ENCODE data around the gene ZNF507. TPM values are rescaled to one million over a fixed set of nuclear protein-coding genes. Genes with fewer than 3 reads are reported as not detected.
"Not testable (repeated sequence)": the region's sequence is repeated elsewhere in the genome, so short reads cannot be mapped to it uniquely, and the experiment has no call there.

ZNF507 gene
- total RNA-seq, 4 donors from 2014 or later, result 20.3 to 30.0 (median 22.5) TPM

DNA sequence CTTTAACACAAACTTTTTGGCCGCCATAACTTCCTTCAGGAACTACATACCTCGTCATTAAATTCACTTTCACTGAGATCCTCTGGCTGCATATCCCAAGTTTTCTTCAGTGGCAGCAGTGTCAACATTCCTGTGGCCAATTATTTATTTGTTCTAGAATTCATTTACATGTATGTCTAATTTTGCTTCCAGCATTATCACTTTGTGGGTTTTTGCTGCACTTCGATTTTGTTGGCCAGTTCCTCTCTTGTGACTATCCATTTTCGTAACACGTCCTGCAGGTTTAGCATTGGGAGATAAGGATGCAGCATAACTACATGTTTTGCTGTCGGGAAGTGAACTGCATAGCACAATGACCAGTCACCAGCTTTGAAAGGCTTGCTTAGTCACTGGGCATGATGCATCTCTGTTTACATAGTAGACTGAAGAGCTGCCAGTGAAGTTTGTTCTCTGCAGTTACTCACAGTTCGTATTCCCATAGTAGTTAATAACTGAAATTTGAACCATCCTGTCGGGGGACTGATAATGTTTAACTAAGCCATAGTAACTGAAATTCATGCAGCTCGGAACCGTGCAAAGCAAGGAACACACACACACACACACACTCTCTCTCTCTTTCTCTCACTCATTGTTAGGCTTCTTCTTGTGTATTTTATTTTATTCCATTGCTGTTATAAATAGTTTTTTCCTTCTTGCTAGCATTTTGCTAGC lies 28.3 kb downstream of the ZNF507 start:
- intact Hi-C loops (cut with DNase I; ENCODE audit: low total_unique reads) (no loop called here), in situ Hi-C loops (cut with MboI; ENCODE audit: low pct_ligation_motif_present in 1 of 4, low pct_unique_long_range_greater_than_20kb in 1 of 4, low sequenced_read_pairs in 3 of 4) (no loop called here)
- Histone ChIP-seq H3K4me3 (no peak overlapping the region), H3K27ac (peak overlapping the region; percentile 68 to 73 (median 69)), H3K36me3 (peaks cover 0 to 9% (median 3%) of the 10 kb centered on the region in 4 donors), H3K4me1 (peaks cover 0 to 22% (median 17%) of the 10 kb centered on the region in 4 donors), H3K9me3 (no peaks in the 10 kb centered on the region), H3K27me3 (no peaks in the 10 kb centered on the region)
- TF ChIP-seq EP300 (IDR thresholded peaks at IDR 0.05; ENCODE audit: low read depth) (peak; percentile 63), POLR2AphosphoS5 (IDR thresholded peaks at IDR 0.05) (peak; percentile 73 to 86 (median 85)), POLR2A (IDR thresholded peaks at IDR 0.05) (no peak)
- 28 to 41% methylated on average over 8 to 10 of the region's 10 CpGs for WGBS, 2 donors (ENCODE audit: low coverage in 1 of 2)
- DNase-seq, result peak; percentile 42

DNA sequence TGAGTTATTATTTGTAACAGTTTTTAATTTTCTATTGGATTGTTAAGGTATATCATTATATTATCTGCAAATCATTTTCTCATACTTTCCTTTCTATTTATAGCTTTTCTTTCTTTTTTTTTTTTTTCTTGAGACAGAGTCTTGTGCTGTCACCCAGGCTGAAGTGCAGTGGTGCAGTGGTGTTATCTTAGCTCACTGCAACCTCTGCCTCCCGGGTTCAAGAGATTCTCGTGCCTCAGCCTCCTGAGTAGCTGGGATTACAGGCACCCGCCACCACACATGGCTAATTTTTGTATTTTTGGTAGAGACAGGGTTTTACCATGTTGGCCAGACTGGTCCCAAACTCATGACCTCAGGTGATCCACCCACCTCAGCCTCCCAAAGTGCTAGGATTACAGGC lies 29.0 kb downstream of the ZNF507 start:
- in situ Hi-C loops (cut with MboI; ENCODE audit: low pct_ligation_motif_present in 1 of 4, low pct_unique_long_range_greater_than_20kb in 1 of 4, low sequenced_read_pairs in 3 of 4); H3K4me3 ChIP-seq; intact Hi-C loops (cut with DNase I; ENCODE audit: low total_unique reads); H3K36me3 ChIP-seq; DNase-seq; H3K9me3 ChIP-seq; H3K27me3 ChIP-seq: not testable (repeated sequence)
- peak overlapping the region; percentile 68 to 73 (median 69) for H3K27ac ChIP-seq
- peaks cover 0 to 22% (median 17%) of the 10 kb centered on the region in 4 donors for H3K4me1 ChIP-seq
- 76% methylated on average over 3 of the region's 3 CpGs; no CpG with 5 or more reads in 1 of the 2 donors for WGBS, 2 donors (ENCODE audit: low coverage in 1 of 2)

DNA sequence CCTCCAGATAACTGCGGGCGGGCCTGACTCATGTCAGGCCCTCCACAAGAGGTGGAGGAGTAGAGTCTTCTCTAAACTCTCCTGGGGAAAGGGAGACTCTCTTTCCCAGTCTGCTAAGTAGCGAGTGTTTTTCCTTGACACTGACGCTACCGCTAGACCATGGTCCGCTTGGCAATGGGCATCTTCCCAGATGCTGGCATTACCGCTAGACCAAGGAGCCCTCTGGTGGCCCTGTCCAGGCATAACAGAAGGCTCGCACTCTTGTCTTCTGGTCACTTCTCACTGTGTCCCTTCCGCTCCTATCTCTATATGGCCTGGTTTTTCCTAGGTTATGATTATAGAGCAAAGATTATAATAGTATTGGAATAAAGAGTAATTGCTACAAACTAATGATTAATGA lies 31.7 kb downstream of the ZNF507 start:
- WGBS, 2 donors (ENCODE audit: low coverage in 1 of 2), result 94 to 98% methylated on average over 3 to 9 of the region's 9 CpGs
- peaks cover 0 to 39% (median 21%) of the 10 kb centered on the region in 4 donors for H3K4me1 ChIP-seq
- in situ Hi-C loops (cut with MboI; ENCODE audit: low pct_ligation_motif_present in 1 of 4, low pct_unique_long_range_greater_than_20kb in 1 of 4, low sequenced_read_pairs in 3 of 4); intact Hi-C loops (cut with DNase I; ENCODE audit: low total_unique reads); H3K27me3 ChIP-seq; H3K36me3 ChIP-seq; H3K9me3 ChIP-seq; H3K4me3 ChIP-seq; DNase-seq; H3K27ac ChIP-seq: not testable (repeated sequence)
- TF ChIP-seq, protein P1, sequence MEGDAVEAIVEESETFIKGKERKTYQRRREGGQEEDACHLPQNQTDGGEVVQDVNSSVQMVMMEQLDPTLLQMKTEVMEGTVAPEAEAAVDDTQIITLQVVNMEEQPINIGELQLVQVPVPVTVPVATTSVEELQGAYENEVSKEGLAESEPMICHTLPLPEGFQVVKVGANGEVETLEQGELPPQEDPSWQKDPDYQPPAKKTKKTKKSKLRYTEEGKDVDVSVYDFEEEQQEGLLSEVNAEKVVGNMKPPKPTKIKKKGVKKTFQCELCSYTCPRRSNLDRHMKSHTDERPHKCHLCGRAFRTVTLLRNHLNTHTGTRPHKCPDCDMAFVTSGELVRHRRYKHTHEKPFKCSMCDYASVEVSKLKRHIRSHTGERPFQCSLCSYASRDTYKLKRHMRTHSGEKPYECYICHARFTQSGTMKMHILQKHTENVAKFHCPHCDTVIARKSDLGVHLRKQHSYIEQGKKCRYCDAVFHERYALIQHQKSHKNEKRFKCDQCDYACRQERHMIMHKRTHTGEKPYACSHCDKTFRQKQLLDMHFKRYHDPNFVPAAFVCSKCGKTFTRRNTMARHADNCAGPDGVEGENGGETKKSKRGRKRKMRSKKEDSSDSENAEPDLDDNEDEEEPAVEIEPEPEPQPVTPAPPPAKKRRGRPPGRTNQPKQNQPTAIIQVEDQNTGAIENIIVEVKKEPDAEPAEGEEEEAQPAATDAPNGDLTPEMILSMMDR (IDR thresholded peaks at IDR 0.05), result peak; percentile 15 to 37 (median 34)

DNA sequence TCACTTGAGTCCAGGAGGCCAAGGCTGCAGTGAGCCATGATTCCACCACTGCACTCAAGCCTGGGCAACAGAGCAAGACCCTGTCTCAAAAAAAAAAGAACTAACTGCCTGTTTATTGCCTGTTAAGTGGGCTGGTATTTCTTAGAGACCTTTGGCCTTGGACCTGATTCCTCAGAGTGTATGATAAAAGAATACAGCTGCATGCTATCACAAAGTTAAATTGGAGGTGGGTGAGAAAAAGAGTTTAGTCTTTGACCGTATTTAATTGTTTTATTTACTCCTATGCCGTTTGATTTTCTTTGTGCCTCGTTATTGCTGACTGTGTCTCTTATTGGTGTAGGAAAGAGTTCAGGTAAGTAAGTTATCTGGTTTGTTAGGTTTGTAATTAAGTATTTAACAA lies 34.9 kb downstream of the ZNF507 start:
- peaks cover 0 to 20% (median 8%) of the 10 kb centered on the region in 4 donors for H3K36me3 ChIP-seq
- no peak overlapping the region for H3K27ac ChIP-seq
- no peak overlapping the region for H3K4me3 ChIP-seq
- no peaks in the 10 kb centered on the region for H3K27me3 ChIP-seq
- no peak for DNase-seq
- intact Hi-C loops (cut with DNase I; ENCODE audit: low total_unique reads), result no loop called here
- H3K4me1 ChIP-seq, result peaks cover 0 to 17% (median 4%) of the 10 kb centered on the region in 4 donors
- in situ Hi-C loops (cut with MboI; ENCODE audit: low pct_ligation_motif_present in 1 of 4, low pct_unique_long_range_greater_than_20kb in 1 of 4, low sequenced_read_pairs in 3 of 4), result no loop called here
- H3K9me3 ChIP-seq, result no peaks in the 10 kb centered on the region
- TF ChIP-seq, protein P1 (IDR thresholded peaks at IDR 0.05), result no peak
- no peak for TF ChIP-seq POLR2A (IDR thresholded peaks at IDR 0.05)
- TF ChIP-seq POLR2AphosphoS5 (IDR thresholded peaks at IDR 0.05), result no peak
- no peak for TF ChIP-seq EP300 (IDR thresholded peaks at IDR 0.05; ENCODE audit: low read depth)
- WGBS, 2 donors (ENCODE audit: low coverage in 1 of 2), result 41 to 44% methylated on average over 3 of the region's 3 CpGs

- WGBS, 2 donors (ENCODE audit: low coverage in 1 of 2), result 37 to 42% methylated on average over 7 of the region's 7 CpGs
- H3K36me3 ChIP-seq, result peaks cover 0 to 9% (median 4%) of the 10 kb centered on the region in 4 donors
- peak; percentile 59 for DNase-seq
- no peaks in the 10 kb centered on the region for H3K9me3 ChIP-seq
- peak overlapping the region in 3 of 4 donors; percentile 30 to 50 (median 45) for H3K27ac ChIP-seq
- no peak for TF ChIP-seq POLR2A (IDR thresholded peaks at IDR 0.05)
- peak; percentile 22 to 43 (median 34) for TF ChIP-seq POLR2AphosphoS5 (IDR thresholded peaks at IDR 0.05)
- TF ChIP-seq, protein P1 (IDR thresholded peaks at IDR 0.05), result no peak
- TF ChIP-seq EP300 (IDR thresholded peaks at IDR 0.05; ENCODE audit: low read depth), result no peak
- no peak overlapping the region for H3K4me3 ChIP-seq
- H3K4me1 ChIP-seq, result peaks cover 4 to 24% (median 8%) of the 10 kb centered on the region in 4 donors
- intact Hi-C loops (cut with DNase I; ENCODE audit: low total_unique reads), result no loop called here
- in situ Hi-C loops (cut with MboI; ENCODE audit: low pct_ligation_motif_present in 1 of 4, low pct_unique_long_range_greater_than_20kb in 1 of 4, low sequenced_read_pairs in 3 of 4), result no loop called here
- no peaks in the 10 kb centered on the region for H3K27me3 ChIP-seq
These were observed 42.4 kb downstream of the ZNF507 start for GRCh38 chr19:32387701-32388392.

Measured in transverse colon (tissue), 4 donors.